Uterus (tissue), 4 donors: Measurements from ENCODE around the gene IVNS1ABP. TPM values are rescaled to one million over a fixed set of nuclear protein-coding genes. Genes with fewer than 3 reads are reported as not detected.

Experiments
- DNase-seq, 2 donors: peaks; one replicate each; pipeline ENCODE4 v3.0.0-alpha.2; 2019 to 2020
- H3K27ac ChIP-seq, 2 donors: fragments of 200-600 bp; sonication (generic); 1 replicate in 1 of 2; 2 replicates in 1 of 2; pipeline ENCODE4 v1.5.1; 2016 to 2018
- H3K27me3 ChIP-seq, 2 donors: fragments of 200-600 bp; sonication (generic); one replicate each; pipeline ENCODE4 v1.5.1; 2018 to 2019; ENCODE audit warnings: control low read depth in 1 of 2
- H3K36me3 ChIP-seq, 2 donors: fragments of 200-600 bp; sonication (generic); one replicate each; pipeline ENCODE4 v1.5.1; 2019; ENCODE audit warnings: control low read depth in 1 of 2
- H3K4me1 ChIP-seq, 2 donors: fragments of 200-600 bp; sonication (generic); one replicate each; pipeline ENCODE4 v1.5.1; 2018 to 2019; ENCODE audit warnings: control low read depth in 1 of 2
- H3K4me3 ChIP-seq, 2 donors: fragments of 200-600 bp; sonication (generic); 1 replicate in 1 of 2; 2 replicates in 1 of 2; pipeline ENCODE4 v1.5.1; 2018 to 2019; ENCODE audit warnings: mild to moderate bottlenecking in 1 of 2
- H3K9me3 ChIP-seq, 2 donors: fragments of 200-600 bp; sonication (generic); one replicate each; pipeline ENCODE4 v1.5.1; 2019; ENCODE audit warnings: control low read depth in 1 of 2
- CTCF ChIP-seq, 4 experiments: fragments of 200-600 bp in 2 of 4; fragments of 450-650 bp in 2 of 4; sonication (generic) in 2 of 4; IDR thresholded peaks; one replicate each; pipeline ENCODE4 v1.5.1; 2016 to 2019; ENCODE audit warnings: antibody characterized with exemption in 4 of 4, mild to moderate bottlenecking in 2 of 4, moderate library complexity in 1 of 4
- POLR2A ChIP-seq, 2 donors: fragments of 450-650 bp; IDR thresholded peaks; one replicate each; pipeline ENCODE4 v1.6.1; 2016; ENCODE audit warnings: antibody characterized with exemption in 2 of 2, mild to moderate bottlenecking in 1 of 2, moderate library complexity in 1 of 2
- intact Hi-C: fragments of 100-400 bp; cut with DNase I; formaldehyde crosslinking; loops from one replicate; pipeline ENCODE4 v1.15.1; 2023; ENCODE audit warnings: low total_unique reads
- total RNA-seq, 4 donors: library from RNA; depleted of rRNA in 3 of 4; stranded (reverse); fragments of >200 nt in 3 of 4; gene quantifications; one replicate each; pipeline versions ENCODE4 v1.1.0 to v1.2.4, GENCODE V29; 2014 to 2023
- donor health status: DM: yes; HTN: yes; CAD: no.

Gene IVNS1ABP
- total RNA-seq, 4 donors from 2014 or later: 28.8 to 113 (median 39.4) TPM

DNA sequence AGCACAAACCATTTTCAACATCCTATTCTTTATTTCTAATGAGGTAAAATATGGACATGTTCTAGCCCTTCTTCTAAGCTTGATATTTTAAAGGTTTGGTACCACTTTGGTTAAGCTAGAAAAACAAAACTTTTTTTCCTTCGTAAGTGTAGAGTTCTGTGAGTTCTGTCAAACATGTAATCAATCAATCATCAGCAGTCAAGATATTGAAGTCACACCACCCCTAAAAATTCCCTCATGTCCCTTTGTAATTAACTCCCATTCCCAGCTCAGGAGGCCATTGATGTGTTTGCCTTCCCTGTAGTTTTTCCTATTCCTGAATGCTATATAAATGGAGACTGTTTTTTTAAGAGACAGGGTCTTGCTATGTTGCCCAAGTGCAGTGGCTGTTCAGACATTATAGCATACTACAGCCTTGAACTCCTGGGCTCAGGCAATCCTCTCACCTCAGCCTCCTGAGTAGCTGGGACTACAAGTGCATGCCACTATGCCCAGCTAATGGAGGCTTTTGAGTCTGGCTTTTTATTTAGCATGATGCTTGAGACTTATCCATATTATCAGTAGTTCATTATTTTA is 23.0 kb downstream of the IVNS1ABP start:
- Histone ChIP-seq H3K27ac (no peak overlapping the region), H3K36me3 (no peaks in the 10 kb centered on the region), H3K9me3 (no peaks in the 10 kb centered on the region), H3K4me3 (no peak overlapping the region), H3K4me1 (no peaks in the 10 kb centered on the region), H3K27me3 (no peaks in the 10 kb centered on the region)
- TF ChIP-seq CTCF (IDR thresholded peaks at IDR 0.05): no peak
- TF ChIP-seq POLR2A (IDR thresholded peaks at IDR 0.05): no peak
- intact Hi-C loops: no loop called here
- DNase-seq: no peak

DNA sequence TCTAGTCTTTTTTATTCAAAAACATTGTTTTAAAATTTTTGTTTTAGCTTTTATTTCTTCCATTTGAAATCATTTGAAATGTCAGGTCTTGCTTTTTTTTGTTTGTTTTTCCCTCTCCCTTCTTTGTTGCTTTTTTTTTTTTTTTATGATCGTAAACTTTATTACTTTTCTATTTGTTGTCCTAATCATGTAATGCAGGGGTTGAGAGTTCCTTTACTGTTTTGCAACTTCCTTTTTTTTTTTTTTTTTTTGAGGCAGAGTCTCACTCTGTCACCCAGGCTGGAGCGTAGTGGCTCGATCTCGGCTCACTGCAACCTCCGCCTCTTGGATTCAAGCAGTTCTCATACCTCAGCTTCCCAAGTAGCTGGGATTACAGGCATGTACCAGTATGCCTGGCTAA is 24.8 kb downstream of the IVNS1ABP start:
- TF ChIP-seq POLR2A (IDR thresholded peaks at IDR 0.05): no peak
- no peak for TF ChIP-seq CTCF (IDR thresholded peaks at IDR 0.05)
- DNase-seq: no peak
- no peaks in the 10 kb centered on the region for H3K4me1 ChIP-seq

DNA sequence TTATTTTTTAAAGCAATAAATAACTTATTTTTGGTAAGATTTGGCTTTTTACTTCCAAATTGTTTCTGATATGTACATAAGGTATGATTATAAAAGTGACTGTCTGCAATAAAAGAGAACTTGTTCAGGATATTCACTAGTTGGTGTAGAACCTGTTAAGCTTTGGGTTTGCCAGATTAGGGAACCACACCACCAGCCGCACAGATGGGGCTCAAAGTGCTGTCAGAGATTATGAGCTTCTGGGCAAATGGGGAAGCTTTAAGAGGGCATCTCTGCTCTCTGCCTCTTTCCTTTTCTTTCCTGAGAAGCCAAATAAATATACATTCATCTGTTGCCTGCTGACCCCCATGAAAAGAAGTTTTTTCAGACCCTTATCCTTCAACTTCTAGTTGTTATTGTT is 25.4 kb downstream of the IVNS1ABP start:
- H3K27ac ChIP-seq: no peak overlapping the region
- no peak for DNase-seq
- H3K9me3 ChIP-seq: no peaks in the 10 kb centered on the region
- intact Hi-C loops: no loop called here
- H3K36me3 ChIP-seq: no peaks in the 10 kb centered on the region
- H3K27me3 ChIP-seq: no peaks in the 10 kb centered on the region
- TF ChIP-seq POLR2A (IDR thresholded peaks at IDR 0.05): no peak
- TF ChIP-seq CTCF (IDR thresholded peaks at IDR 0.05): no peak
- H3K4me3 ChIP-seq: no peak overlapping the region
- no peaks in the 10 kb centered on the region for H3K4me1 ChIP-seq

More for the DNA sequence above, 24.8 kb downstream of the IVNS1ABP start:
- no peaks in the 10 kb centered on the region for H3K27me3 ChIP-seq
- H3K27ac ChIP-seq: no peak overlapping the region
- no peaks in the 10 kb centered on the region for H3K36me3 ChIP-seq
- H3K4me3 ChIP-seq: no peak overlapping the region
- intact Hi-C loops: no loop called here
- no peaks in the 10 kb centered on the region for H3K9me3 ChIP-seq

- TF ChIP-seq POLR2A (IDR thresholded peaks at IDR 0.05): no peak
- TF ChIP-seq CTCF (IDR thresholded peaks at IDR 0.05): no peak
- Histone ChIP-seq H3K36me3 (no peaks in the 10 kb centered on the region), H3K4me3 (no peak overlapping the region), H3K27me3 (no peaks in the 10 kb centered on the region), H3K27ac (no peak overlapping the region), H3K9me3 (no peaks in the 10 kb centered on the region), H3K4me1 (no peaks in the 10 kb centered on the region)
- DNase-seq: no peak
- intact Hi-C loops: no loop called here
Measured at GRCh38 chr1:185291159-185291558, 25.9 kb downstream of the IVNS1ABP start.

GRCh38 chr1:185289880-185290279 is 27.2 kb downstream of the IVNS1ABP start:
- DNase-seq: no peak
- no peaks in the 10 kb centered on the region for H3K9me3 ChIP-seq
- H3K27me3 ChIP-seq: no peaks in the 10 kb centered on the region
- H3K27ac ChIP-seq: no peak overlapping the region
- no peak overlapping the region for H3K4me3 ChIP-seq
- TF ChIP-seq POLR2A (IDR thresholded peaks at IDR 0.05) (no peak), CTCF (IDR thresholded peaks at IDR 0.05) (no peak)
- no peaks in the 10 kb centered on the region for H3K36me3 ChIP-seq
- H3K4me1 ChIP-seq: no peaks in the 10 kb centered on the region
- intact Hi-C loops: no loop called here
